SHP77 (cell line): ENCODE data around the gene SLC15A3.

Source experiments
- DNase-seq, 2 experiments: peaks; one replicate each; lab custom pipeline; 2025; lab: John Stamatoyannopoulos, UW

SLC15A3 gene

GRCh38 chr11:60889869-60890311, 62.1 kb downstream of the SLC15A3 start:
- no peak for DNase-seq

GRCh38 chr11:60887556-60887955, 64.4 kb downstream of the SLC15A3 start:
- DNase-seq = peak; percentile 41 to 44
